Cardiac muscle cell (in vitro differentiated cells and primary cell): Measurements from ENCODE around the gene THNSL1. TPM values are rescaled to one million over a fixed set of nuclear protein-coding genes. Genes with fewer than 3 reads are reported as not detected.

Experiments
- DNase-seq, 2 donors: peaks; one replicate each; pipeline versions ENCODE4 v3.0.0 to v3.0.0-alpha.2; 2010 to 2017; ENCODE audit warnings: low read depth in 1 of 2, low spot score in 1 of 2
- H3K27ac ChIP-seq: fragments of 200-600 bp; sonication (generic); 2 replicates; pipeline ENCODE4 v1.5.1; 2016
- H3K27me3 ChIP-seq: fragments of 200-600 bp; sonication (generic); 2 replicates; pipeline ENCODE4 v1.6.0; 2016; ENCODE audit warnings: control low read depth
- H3K36me3 ChIP-seq: fragments of 200-600 bp; sonication (generic); 2 replicates; pipeline ENCODE4 v1.5.1; 2016; ENCODE audit warnings: control low read depth
- H3K4me1 ChIP-seq: fragments of 200-600 bp; sonication (generic); 2 replicates; pipeline ENCODE4 v1.8.1; 2017; ENCODE audit warnings: low read depth, mild to moderate bottlenecking, mixed run types
- H3K4me3 ChIP-seq: fragments of 200-600 bp; sonication (generic); 2 replicates; pipeline ENCODE4 v1.5.1; 2016; ENCODE audit warnings: mild to moderate bottlenecking
- H3K9me3 ChIP-seq: fragments of 200-600 bp; sonication (generic); 2 replicates; pipeline ENCODE4 v1.5.1; 2017; ENCODE audit warnings: low read depth, mild to moderate bottlenecking, control low read depth
- polyA plus RNA-seq: library from polyadenylated mRNA; unstranded; fragments of >200 nt; fragmentation: Nextera tagmentation; extraction: Ambion mirVana; gene quantifications from 2 replicates; pipeline ENCODE4 v1.2.1, GENCODE V29; 2016
- total RNA-seq: library from RNA; depleted of rRNA; stranded (reverse); fragments of >200 nt; gene quantifications from 2 replicates; pipeline ENCODE4 v1.2.3, GENCODE V29; 2016
- TF ChIP-seq, protein P1 (sequence below): IDR thresholded peaks from 2 replicates; pipeline ENCODE4 v1.5.1; 2012; ENCODE audit warnings: low read depth, mild to moderate bottlenecking, low read length

The THNSL1 gene
- total and polyA plus RNA-seq, 2 experiments from 2014 or later: 3.9 to 6.9 TPM

- no peaks in the 10 kb centered on the region for H3K4me1 ChIP-seq
- H3K27me3 ChIP-seq: no peaks in the 10 kb centered on the region
- no peak for DNase-seq
- H3K36me3 ChIP-seq: no peaks in the 10 kb centered on the region
- H3K4me3 ChIP-seq: no peak overlapping the region
- TF ChIP-seq, protein P1, sequence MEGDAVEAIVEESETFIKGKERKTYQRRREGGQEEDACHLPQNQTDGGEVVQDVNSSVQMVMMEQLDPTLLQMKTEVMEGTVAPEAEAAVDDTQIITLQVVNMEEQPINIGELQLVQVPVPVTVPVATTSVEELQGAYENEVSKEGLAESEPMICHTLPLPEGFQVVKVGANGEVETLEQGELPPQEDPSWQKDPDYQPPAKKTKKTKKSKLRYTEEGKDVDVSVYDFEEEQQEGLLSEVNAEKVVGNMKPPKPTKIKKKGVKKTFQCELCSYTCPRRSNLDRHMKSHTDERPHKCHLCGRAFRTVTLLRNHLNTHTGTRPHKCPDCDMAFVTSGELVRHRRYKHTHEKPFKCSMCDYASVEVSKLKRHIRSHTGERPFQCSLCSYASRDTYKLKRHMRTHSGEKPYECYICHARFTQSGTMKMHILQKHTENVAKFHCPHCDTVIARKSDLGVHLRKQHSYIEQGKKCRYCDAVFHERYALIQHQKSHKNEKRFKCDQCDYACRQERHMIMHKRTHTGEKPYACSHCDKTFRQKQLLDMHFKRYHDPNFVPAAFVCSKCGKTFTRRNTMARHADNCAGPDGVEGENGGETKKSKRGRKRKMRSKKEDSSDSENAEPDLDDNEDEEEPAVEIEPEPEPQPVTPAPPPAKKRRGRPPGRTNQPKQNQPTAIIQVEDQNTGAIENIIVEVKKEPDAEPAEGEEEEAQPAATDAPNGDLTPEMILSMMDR: no peak
- H3K27ac ChIP-seq: no peak overlapping the region
- no peaks in the 10 kb centered on the region for H3K9me3 ChIP-seq
Observed at GRCh38 chr10:24983130-24983529, 33.3 kb upstream of the THNSL1 start.

- no peak overlapping the region for H3K4me3 ChIP-seq
- H3K9me3 ChIP-seq: no peaks in the 10 kb centered on the region
- H3K27me3 ChIP-seq: no peaks in the 10 kb centered on the region
- no peak for DNase-seq
- H3K27ac ChIP-seq: no peak overlapping the region
- peaks cover 5% of the 10 kb centered on the region for H3K4me1 ChIP-seq
- TF ChIP-seq, protein P1: no peak
- H3K36me3 ChIP-seq: no peaks in the 10 kb centered on the region
Observed at GRCh38 chr10:24983946-24984345, 32.5 kb upstream of the THNSL1 start.

DNA sequence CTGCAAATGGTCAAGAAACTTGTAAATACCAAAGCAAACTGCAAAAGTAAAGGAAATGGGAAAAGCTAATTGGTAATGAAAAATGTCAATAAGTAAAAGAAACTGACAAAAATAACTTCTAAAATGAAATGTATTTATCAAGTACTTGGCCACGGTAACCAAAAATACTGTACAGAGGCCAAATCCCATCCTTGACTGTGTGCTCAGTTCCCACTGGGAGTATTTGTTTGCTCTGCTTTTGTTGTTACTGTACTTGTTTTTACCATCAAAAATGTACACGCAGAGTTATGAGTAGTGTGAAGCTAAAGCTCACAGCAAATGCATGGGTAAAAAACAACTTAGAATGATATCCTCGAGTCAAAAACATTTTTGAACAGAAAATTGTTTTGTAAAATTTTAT is 31.5 kb upstream of the THNSL1 start:
- Histone ChIP-seq H3K27ac (no peak overlapping the region), H3K9me3 (no peaks in the 10 kb centered on the region), H3K4me1 (peaks cover 5% of the 10 kb centered on the region), H3K4me3 (no peak overlapping the region), H3K36me3 (no peaks in the 10 kb centered on the region), H3K27me3 (no peaks in the 10 kb centered on the region)
- TF ChIP-seq, protein P1: no peak
- no peak for DNase-seq

- no peaks in the 10 kb centered on the region for H3K27me3 ChIP-seq
- peaks cover 5% of the 10 kb centered on the region for H3K4me1 ChIP-seq
- H3K27ac ChIP-seq: no peak overlapping the region
- no peaks in the 10 kb centered on the region for H3K9me3 ChIP-seq
- no peak overlapping the region for H3K4me3 ChIP-seq
- H3K36me3 ChIP-seq: no peaks in the 10 kb centered on the region
- TF ChIP-seq, protein P1: no peak
- peak in 1 of 2 donors; percentile 24 for DNase-seq
Observed at GRCh38 chr10:24988831-24989640, 27.4 kb upstream of the THNSL1 start.

- Histone ChIP-seq H3K4me3 (no peak overlapping the region), H3K36me3 (no peaks in the 10 kb centered on the region), H3K27me3 (no peaks in the 10 kb centered on the region), H3K27ac (no peak overlapping the region), H3K9me3 (no peaks in the 10 kb centered on the region), H3K4me1 (peaks cover 5% of the 10 kb centered on the region)
- TF ChIP-seq, protein P1: peak; percentile 20
- no peak for DNase-seq
Observed at GRCh38 chr10:24989867-24990266, 26.5 kb upstream of the THNSL1 start.
